Renal cortex interstitium (tissue), 11 donors: ENCODE results near the gene LRRC3C. TPM values are rescaled to one million over a fixed set of nuclear protein-coding genes. Genes with fewer than 3 reads are reported as not detected.
A peak's percentile ranks its signal among the peaks of the same experiment; 100 is the strongest.
"Not testable (repeated sequence)": the region's sequence is repeated elsewhere in the genome, so short reads cannot be mapped to it uniquely, and the experiment has no call there.

Experiments used
- DNase-seq, 11 donors: peaks; one replicate each; pipeline ENCODE4 v3.0.0-alpha.2; 2013; ENCODE audit warnings: low read depth in 9 of 11, low spot score in 4 of 11; ENCODE audit errors: extremely low read depth in 1 of 11
- polyA plus RNA-seq, 3 donors: library from polyadenylated mRNA; unstranded; fragments of 120-200 nt; gene quantifications; one replicate each; pipeline ENCODE4 v1.2.1, GENCODE V29; 2013; ENCODE audit not compliant: insufficient read length in 3 of 3

The LRRC3C gene
- polyA plus RNA-seq, 3 donors: 0.11 TPM; not detected in 2

GRCh38 chr17:39939588-39940419, 12.3 kb downstream of the LRRC3C start:
- peak in 4 of 11 donors; percentile 71 to 79 (median 74) for DNase-seq

GRCh38 chr17:39943702-39944392, 16.3 kb downstream of the LRRC3C start:
- DNase-seq: no peak

GRCh38 chr17:39944393-39944711, 16.8 kb downstream of the LRRC3C start:
- no peak for DNase-seq

- no peak for DNase-seq
These were observed 19.2 kb downstream of the LRRC3C start for GRCh38 chr17:39946551-39947330.

GRCh38 chr17:39948489-39948828, 20.9 kb downstream of the LRRC3C start:
- DNase-seq: not testable (repeated sequence)

- no peak for DNase-seq
These were observed 21.5 kb downstream of the LRRC3C start for GRCh38 chr17:39949028-39949427.

- no peak for DNase-seq
These were observed 23.4 kb downstream of the LRRC3C start for GRCh38 chr17:39950871-39951348.

- DNase-seq: no peak
These were observed 24.6 kb downstream of the LRRC3C start for GRCh38 chr17:39951924-39952679.

- DNase-seq: peak; percentile 71 to 94 (median 88)
These were observed 25.3 kb downstream of the LRRC3C start for GRCh38 chr17:39952680-39953470.

- no peak for DNase-seq
These were observed 25.9 kb downstream of the LRRC3C start for GRCh38 chr17:39953471-39953888.

GRCh38 chr17:39954876-39955275, 27.3 kb downstream of the LRRC3C start:
- no peak for DNase-seq

GRCh38 chr17:39955726-39956225, 28.2 kb downstream of the LRRC3C start:
- DNase-seq: no peak

- DNase-seq: no peak
These were observed 33.1 kb downstream of the LRRC3C start for GRCh38 chr17:39960524-39961041.

GRCh38 chr17:39962642-39963220, 35.2 kb downstream of the LRRC3C start, which contains the start of gene GSDMA:
Gene GSDMA (plus strand): TSS chr17:39963004. CDS start chr17:39965688, 2,684 bp downstream.
- DNase-seq: no peak

GRCh38 chr17:39963829-39964228, 36.3 kb downstream of the LRRC3C start:
- no peak for DNase-seq

- no peak for DNase-seq
These were observed 37.6 kb downstream of the LRRC3C start for GRCh38 chr17:39965017-39965699.

GRCh38 chr17:39966771-39967170, 39.2 kb downstream of the LRRC3C start:
- DNase-seq: no peak
